GM23338 (cell line): ENCODE results near the gene KCNQ1OT1. TPM values are rescaled to one million over a fixed set of nuclear protein-coding genes. Genes with fewer than 3 reads are reported as not detected.

ENCODE experiments used
- ATAC-seq: fragments of 200-7000 bp; cut with Tn5 transposase; 3 replicates; pipeline ENCODE4 v1.9.1; 2020
- DNase-seq: peaks from one replicate; pipeline ENCODE4 v3.0.0-alpha.2; 2015; ENCODE audit warnings: low spot score
- H2AFZ ChIP-seq: fragments of 200-600 bp; sonication (generic); 2 replicates; pipeline ENCODE4 v1.8.0; 2016; ENCODE audit warnings: antibody characterized with exemption, mild to moderate bottlenecking, moderate library complexity
- H3F3A ChIP-seq: fragments of 200-600 bp; sonication (generic); replicated peaks from 2 replicates; pipeline ENCODE4 v1.8.0; 2017; ENCODE audit warnings: antibody characterized with exemption, mixed run types, low read depth
- H3K27ac ChIP-seq: fragments of 200-600 bp; sonication (generic); 2 replicates; pipeline ENCODE4 v1.6.1; 2016; ENCODE audit warnings: low read depth
- H3K27me3 ChIP-seq: fragments of 200-600 bp; sonication (generic); 2 replicates; pipeline ENCODE4 v1.8.0; 2016; ENCODE audit warnings: mild to moderate bottlenecking, mixed run types, moderate library complexity; ENCODE audit not compliant: insufficient read depth
- H3K36me3 ChIP-seq: fragments of 200-600 bp; sonication (generic); 2 replicates; pipeline ENCODE4 v1.8.0; 2016; ENCODE audit warnings: mild to moderate bottlenecking; ENCODE audit not compliant: insufficient read depth
- H3K4me1 ChIP-seq: fragments of 200-600 bp; sonication (generic); 2 replicates; pipeline ENCODE4 v1.8.0; 2016; ENCODE audit warnings: mild to moderate bottlenecking, moderate library complexity; ENCODE audit not compliant: insufficient read depth
- H3K4me2 ChIP-seq: fragments of 200-600 bp; sonication (generic); 2 replicates; pipeline ENCODE4 v1.7.1; 2017; ENCODE audit warnings: mixed run types
- H3K4me3 ChIP-seq: fragments of 200-600 bp; sonication (generic); 2 replicates; pipeline ENCODE4 v1.6.1; 2016; ENCODE audit warnings: mixed run types
- H3K79me2 ChIP-seq: fragments of 200-600 bp; sonication (generic); replicated peaks from 2 replicates; pipeline ENCODE4 v1.8.0; 2017; ENCODE audit warnings: mild to moderate bottlenecking; ENCODE audit not compliant: insufficient read depth
- H3K9me2 ChIP-seq: fragments of 200-600 bp; sonication (generic); 2 replicates; pipeline ENCODE4 v1.8.0; 2017; ENCODE audit not compliant: insufficient read depth
- H4K20me1 ChIP-seq: fragments of 200-600 bp; sonication (generic); replicated peaks from 2 replicates; pipeline ENCODE4 v1.8.0; 2017; ENCODE audit warnings: mild to moderate bottlenecking; ENCODE audit not compliant: insufficient read depth
- H3K27ac Mint-ChIP-seq: 2 replicates; pipeline ENCODE4 v1.8.0; 2020; ENCODE audit warnings: inconsistent platforms, mild to moderate bottlenecking, moderate library complexity, mixed read lengths
- H3K27me3 Mint-ChIP-seq: 3 replicates; pipeline ENCODE4 v1.8.0; 2022; ENCODE audit warnings: low read depth, mild to moderate bottlenecking, moderate library complexity, mixed read lengths, inconsistent platforms; ENCODE audit not compliant: insufficient read depth, poor library complexity
- H3K36me3 Mint-ChIP-seq: 3 replicates; pipeline ENCODE4 v1.8.0; 2021; ENCODE audit warnings: low read depth, mild to moderate bottlenecking, inconsistent platforms, moderate library complexity, mixed read lengths
- H3K4me1 Mint-ChIP-seq: 3 replicates; pipeline ENCODE4 v1.8.0; 2020; ENCODE audit warnings: mild to moderate bottlenecking, inconsistent platforms, mixed read lengths
- H3K4me3 Mint-ChIP-seq: 3 replicates; pipeline ENCODE4 v1.8.0; 2021; ENCODE audit warnings: moderate library complexity, mild to moderate bottlenecking, inconsistent platforms, mixed read lengths
- H3K9me3 Mint-ChIP-seq: 3 replicates; pipeline ENCODE4 v1.8.0; 2020; ENCODE audit warnings: moderate library complexity, mild to moderate bottlenecking, inconsistent platforms, mixed read lengths
- CREB1 ChIP-seq: fragments of 250-450 bp; sonication (Bioruptor Pico); IDR thresholded peaks from 2 replicates; pipeline ENCODE4 v1.5.0; 2020; ENCODE audit warnings: low read depth, mild to moderate bottlenecking, moderate library complexity
- ETS1 ChIP-seq: IDR thresholded peaks from 2 replicates; pipeline ENCODE4 v1.6.1; 2016; ENCODE audit warnings: antibody characterized with exemption
- EZH2 ChIP-seq: fragments of 200-600 bp; sonication (generic); IDR thresholded peaks from one replicate; pipeline ENCODE4 v1.8.0; 2017; ENCODE audit warnings: antibody characterized with exemption, mild to moderate bottlenecking, low read depth; ENCODE audit not compliant: unreplicated experiment
- EZH2phosphoT487 ChIP-seq: fragments of 200-600 bp; sonication (generic); IDR thresholded peaks from one replicate; pipeline ENCODE4 v1.8.1; 2018; ENCODE audit warnings: antibody characterized with exemption; ENCODE audit not compliant: unreplicated experiment
- JUNB ChIP-seq: IDR thresholded peaks from one replicate; pipeline ENCODE4 v1.6.1; 2016; ENCODE audit warnings: antibody characterized with exemption; ENCODE audit not compliant: unreplicated experiment
- NANOG ChIP-seq: IDR thresholded peaks from 2 replicates; pipeline ENCODE4 v1.6.1; 2016; ENCODE audit warnings: antibody characterized with exemption, borderline replicate concordance
- POLR2AphosphoS5 ChIP-seq: IDR thresholded peaks from 2 replicates; pipeline ENCODE4 v1.6.1; 2016; ENCODE audit warnings: antibody characterized with exemption, low read depth
- STAT1 ChIP-seq: IDR thresholded peaks from one replicate; pipeline ENCODE4 v1.6.1; 2016; ENCODE audit warnings: antibody characterized with exemption; ENCODE audit not compliant: unreplicated experiment
- ZNF114 ChIP-seq: fragments of 250-450 bp; sonication (Bioruptor Pico); IDR thresholded peaks from 2 replicates; pipeline ENCODE4 v1.5.0; 2020; ENCODE audit warnings: mild to moderate bottlenecking, moderate library complexity
- ZNF462 ChIP-seq: fragments of 250-450 bp; sonication (Bioruptor Pico); IDR thresholded peaks from 2 replicates; pipeline ENCODE4 v1.5.0; 2020; ENCODE audit warnings: mild to moderate bottlenecking, moderate library complexity
- polyA plus RNA-seq: library from polyadenylated mRNA; unstranded; fragments of >200 nt; fragmentation: Nextera tagmentation; extraction: Ambion mirVana; gene quantifications from 2 replicates; pipeline ENCODE4 v1.2.1, GENCODE V29; 2016
- total RNA-seq: library from RNA; depleted of rRNA; stranded (reverse); fragments of >200 nt; shearing (Covaris generic); gene quantifications from 2 replicates; pipeline ENCODE4 v1.2.3, GENCODE V29; 2014

Gene KCNQ1OT1
- total and polyA plus RNA-seq, 2 experiments from 2014 or later, result 1.5 to 4.2 TPM

GRCh38 chr11:2734181-2735052, 34.6 kb upstream of the KCNQ1OT1 start:
- 0 out of 2 replicates have a peak, but pooled peaks cover 6% of the 10 kb centered on the region for H3K27me3 ChIP-seq
- no peak overlapping the region for H2AFZ ChIP-seq
- H3K4me3 ChIP-seq, result no peak overlapping the region
- no peaks in the 10 kb centered on the region for H3K9me3 Mint-ChIP-seq
- H3K27ac ChIP-seq, result no peak overlapping the region
- no peaks in the 10 kb centered on the region for H3F3A ChIP-seq
- TF ChIP-seq STAT1 (no peak), EZH2 (no peak), ZNF462 (CRISPR knock-in tag) (no peak), NANOG (no peak), CREB1 (CRISPR knock-in tag) (no peak), ETS1 (no peak), EZH2phosphoT487 (no peak), ZNF114 (CRISPR knock-in tag) (no peak), JUNB (no peak), POLR2AphosphoS5 (no peak)
- no peak overlapping the region for H3K27ac Mint-ChIP-seq
- DNase-seq, result no peak
- H3K79me2 ChIP-seq, result no peaks in the 10 kb centered on the region
- no peaks in the 10 kb centered on the region for H3K36me3 ChIP-seq
- H3K4me1 Mint-ChIP-seq, result no peaks in the 10 kb centered on the region; the same call in 2 of the 3 replicates
- peaks cover 34% of the 10 kb centered on the region for H3K27me3 Mint-ChIP-seq
- H3K36me3 Mint-ChIP-seq, result no peaks in the 10 kb centered on the region
- no peak for ATAC-seq
- H3K4me1 ChIP-seq, result no peaks in the 10 kb centered on the region
- H3K9me2 ChIP-seq, result no peaks in the 10 kb centered on the region
- no peak overlapping the region for H3K4me2 ChIP-seq
- H3K4me3 Mint-ChIP-seq, result no peak overlapping the region
- H4K20me1 ChIP-seq, result no peaks in the 10 kb centered on the region
